NCI-H2107 (cell line): ENCODE results near the gene TPT1.
"Not testable (repeated sequence)": the region's sequence is repeated elsewhere in the genome, so short reads cannot be mapped to it uniquely, and the experiment has no call there.

Source experiments
- DNase-seq: peaks from one replicate; lab custom pipeline; 2025; lab: John Stamatoyannopoulos, UW

TPT1 gene

DNA sequence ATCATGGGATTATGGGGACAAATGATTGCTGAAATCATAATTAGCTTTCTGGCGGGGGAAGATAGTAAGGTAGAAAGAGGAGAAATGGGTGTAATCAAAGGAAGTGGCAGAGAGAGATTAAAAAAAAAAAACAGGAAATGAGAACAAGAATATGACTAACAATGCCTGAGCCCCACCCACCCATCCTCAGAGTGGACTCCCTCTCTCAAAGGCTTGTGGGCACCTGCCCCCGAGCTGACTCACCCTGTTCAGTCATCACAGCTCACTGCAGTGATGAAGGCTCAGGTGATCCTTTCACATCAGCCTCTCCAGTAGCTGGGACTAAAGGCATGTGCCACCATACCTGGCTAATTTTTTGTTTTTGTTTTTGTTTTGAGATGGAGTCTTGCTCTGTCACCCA, 26.4 kb upstream of the TPT1 start:
- no peak for DNase-seq

DNA sequence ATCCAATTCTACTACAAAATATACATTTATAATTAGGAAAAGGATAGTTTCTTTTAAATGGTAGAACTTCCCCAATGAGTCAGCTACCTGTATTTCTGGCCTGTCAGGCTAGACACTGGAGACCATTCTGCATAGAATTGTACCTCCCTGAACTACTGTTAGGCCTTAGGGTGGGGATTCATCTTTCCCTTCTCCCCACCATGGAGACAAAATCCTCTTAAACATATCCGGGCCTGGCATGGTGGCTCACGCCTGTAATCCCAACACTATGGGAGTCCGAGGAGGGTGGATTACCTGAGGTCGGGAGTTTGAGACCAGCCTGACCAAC, 24.5 kb upstream of the TPT1 start:
- DNase-seq, result no peak

DNA sequence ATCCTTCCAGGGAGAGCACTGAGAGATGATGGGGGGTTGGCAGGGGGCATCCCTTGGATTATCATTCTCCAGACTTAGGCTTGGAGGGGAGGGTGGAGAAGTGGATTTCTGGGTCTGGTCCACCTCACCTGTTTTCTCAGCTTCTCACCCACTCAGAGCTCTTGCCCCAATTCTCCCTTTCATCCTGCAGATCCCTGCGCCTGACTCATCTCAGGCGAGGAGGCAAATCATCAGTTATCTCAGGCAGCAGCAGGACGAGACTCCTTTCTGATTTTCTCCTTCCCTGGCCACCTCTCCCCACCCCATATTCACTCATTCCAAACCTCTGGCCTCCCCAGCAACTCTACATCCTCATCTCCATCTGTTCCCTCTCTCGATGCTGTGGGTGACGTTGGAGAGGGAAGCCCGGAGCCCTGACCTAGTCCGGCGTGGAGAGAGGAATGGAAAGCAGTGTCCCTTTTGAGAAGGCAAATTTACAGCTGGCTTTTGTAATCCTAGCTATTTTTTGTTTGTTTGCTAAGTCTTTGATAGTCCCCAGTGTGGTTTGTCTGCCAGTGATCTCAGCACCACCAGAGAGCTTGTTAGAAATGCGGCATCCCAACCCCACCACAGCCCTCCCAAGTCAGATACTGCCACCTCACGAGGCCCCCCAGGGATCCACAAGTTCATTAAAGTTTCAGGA, 24.0 kb upstream of the TPT1 start:
- DNase-seq, result no peak

DNA sequence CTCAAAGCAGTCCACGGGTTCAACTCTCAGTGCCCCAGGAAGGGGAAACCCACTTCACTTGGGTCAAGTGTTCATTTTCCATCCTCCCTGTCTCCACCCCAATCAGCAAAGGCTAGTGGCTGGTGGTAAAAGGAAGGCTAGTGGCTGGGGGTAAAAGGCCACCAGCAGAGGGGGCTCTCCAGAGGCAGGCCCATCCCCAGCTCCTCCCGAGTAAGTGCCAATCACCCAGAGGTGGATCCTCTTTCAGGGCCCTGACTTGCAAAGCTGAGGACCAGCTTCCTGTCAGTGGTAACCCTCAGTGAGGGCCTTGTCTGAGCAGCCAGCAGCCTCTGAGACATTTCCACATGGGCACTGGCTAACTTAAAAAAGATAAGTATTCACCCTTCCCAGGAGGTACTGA, 22.0 kb upstream of the TPT1 start:
- no peak for DNase-seq

DNA sequence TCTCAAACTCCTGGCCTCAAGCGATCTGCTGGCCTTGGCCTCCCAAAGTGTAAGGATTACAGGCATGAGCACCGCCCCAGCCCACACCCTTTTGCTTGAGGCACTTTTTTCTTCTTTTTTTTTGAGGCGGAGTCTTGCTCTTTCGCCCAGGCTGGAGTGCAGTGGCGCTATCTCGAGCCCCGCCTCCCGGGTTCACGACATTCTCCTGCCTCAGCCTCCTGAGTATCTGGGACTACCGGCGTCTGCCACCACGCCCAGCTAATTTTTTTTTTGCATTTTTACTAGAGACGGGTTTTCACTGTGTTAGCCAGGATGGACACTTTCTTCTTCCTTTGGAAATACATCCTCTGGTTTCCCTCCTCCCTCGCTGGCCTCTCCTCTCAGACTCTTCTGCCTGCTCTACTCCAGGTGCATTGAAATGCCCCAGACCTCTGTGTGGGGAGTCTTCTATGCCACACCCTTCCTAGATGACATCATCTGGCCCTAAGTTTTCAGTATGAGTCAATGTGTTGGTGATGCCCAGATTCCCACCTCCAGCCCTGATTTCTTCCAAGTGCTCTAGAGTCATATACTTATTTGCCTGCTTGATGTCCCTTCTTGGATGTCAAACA, 20.7 kb upstream of the TPT1 start:
- DNase-seq, result no peak

DNA sequence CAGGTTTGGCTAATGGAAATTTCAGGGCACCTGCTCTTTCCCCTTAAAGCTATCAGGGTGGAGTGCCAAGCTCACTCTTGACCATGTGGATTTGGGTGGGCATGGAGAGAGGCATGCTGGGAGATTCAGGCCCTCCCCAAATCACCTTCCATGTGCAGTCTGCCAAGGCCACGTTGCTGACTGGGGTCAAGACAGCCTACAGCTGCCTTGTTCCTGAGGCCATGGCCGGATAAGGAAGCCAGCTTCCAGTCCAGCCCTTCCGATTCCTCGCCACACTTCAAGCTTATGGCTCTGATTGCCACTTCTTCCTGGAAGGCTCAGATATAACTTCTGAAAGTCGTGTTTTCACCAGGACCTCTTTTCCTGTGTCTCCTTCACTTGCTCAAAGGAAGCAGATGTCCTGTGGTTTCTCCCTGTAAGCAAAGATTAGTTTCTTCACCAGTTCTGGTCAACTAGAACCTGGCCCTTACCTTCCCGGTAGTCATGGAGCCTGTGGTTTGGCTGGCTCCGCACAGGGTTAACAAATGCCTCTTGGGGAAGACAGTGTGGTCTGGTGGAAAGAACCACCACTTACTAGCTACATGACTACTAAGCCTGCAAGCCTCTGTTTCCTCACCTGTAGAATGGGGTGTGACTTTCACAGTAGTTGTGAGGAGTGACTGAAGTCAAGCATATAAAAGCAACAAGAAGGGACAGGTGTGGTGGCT, 16.1 kb upstream of the TPT1 start:
- no peak for DNase-seq

DNA sequence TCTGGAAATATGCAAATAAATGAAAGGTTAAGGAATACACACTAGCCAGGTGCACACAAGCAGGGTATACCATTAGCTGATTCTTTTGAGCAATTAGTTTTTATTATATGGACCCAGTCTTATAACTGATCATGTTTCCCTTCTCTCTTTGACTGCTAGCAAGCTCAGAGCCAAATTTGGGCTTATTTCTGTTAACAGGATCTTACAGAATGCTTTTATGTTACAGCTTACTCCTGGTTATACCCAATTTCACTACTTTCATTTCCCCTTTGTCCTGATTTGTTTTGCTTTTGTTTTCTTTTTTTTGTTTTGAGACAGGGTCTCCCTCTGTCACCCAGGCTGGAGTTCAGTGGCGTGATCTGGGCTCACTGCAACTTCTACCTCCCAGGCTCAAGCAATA, 12.9 kb upstream of the TPT1 start:
- DNase-seq, result no peak

DNA sequence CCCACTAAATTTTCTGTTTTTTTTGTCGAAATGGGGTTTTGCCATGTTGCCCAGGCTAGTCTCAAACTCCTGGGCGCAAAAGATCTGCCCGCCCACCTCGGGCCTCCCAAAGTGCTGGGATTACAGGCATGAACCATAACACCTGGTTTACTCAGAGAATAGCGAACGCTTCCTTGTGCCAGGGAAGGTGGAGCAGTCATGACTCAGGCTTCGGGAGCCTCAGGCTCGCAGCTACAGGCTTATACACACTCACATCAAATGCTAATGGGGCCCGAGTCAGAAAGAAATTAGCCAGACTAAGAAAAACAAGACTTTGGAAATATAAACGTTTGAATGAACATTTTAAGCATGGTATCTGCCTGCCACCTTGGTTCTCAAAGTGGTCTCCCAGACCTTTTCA, 11.0 kb upstream of the TPT1 start:
- no peak for DNase-seq

DNA sequence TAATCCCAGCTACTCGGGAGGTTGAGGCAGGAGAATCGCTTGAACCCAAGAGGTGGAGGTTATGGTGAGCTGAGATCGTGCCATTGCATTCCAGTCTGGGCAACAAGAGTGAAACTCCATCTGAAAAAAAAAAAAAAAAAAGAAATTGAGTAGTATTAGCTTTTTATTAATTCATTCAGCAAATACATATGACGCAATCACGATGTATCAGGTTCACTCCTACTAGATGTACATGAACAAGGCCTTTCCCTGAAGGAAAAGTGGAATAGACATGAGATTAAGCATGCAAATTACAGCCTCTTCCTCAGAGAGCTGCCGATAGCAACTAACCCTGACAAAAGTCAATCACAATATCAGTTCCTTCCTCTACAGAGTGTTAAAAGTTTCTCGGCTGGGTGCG, 9.2 kb upstream of the TPT1 start:
- no peak for DNase-seq

DNA sequence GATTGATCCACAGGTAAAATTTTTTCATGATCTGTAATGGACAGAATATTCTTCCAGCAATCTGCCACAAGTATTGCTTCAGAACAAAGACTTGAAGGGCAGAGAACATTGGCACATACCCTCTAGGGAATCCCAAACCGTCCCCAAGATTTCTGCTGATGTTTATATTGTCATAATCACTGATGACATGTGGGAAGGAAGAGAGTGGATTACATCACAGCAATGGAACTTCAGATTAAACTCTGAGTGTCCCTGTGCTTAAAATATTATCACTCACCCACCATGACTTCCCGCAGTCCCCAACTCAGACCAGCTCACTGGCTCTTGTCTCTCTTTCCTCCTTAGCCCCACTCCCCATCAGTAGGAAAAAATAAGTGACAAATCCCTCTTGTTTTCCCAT, 8.5 kb upstream of the TPT1 start:
- no peak for DNase-seq

DNA sequence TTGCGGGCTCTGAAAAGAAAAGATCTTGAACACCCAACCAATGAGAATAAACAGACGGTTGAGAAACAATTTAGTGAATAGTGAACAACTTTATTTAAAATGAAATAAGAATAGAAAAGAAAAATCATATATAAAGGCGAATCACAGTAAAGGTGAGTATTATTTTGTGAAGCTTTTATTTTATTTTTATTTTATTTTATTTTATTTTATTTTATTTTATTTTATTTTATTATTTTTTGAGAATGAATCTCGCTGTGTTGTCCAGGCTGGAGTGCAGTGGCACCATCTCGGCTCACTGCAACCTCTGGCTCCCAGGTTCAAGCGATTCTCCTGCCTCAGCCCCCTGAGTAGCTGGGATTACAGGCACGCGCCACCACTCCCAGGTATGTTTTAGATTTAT, 3.1 kb upstream of the TPT1 start:
- DNase-seq, result not testable (repeated sequence)

DNA sequence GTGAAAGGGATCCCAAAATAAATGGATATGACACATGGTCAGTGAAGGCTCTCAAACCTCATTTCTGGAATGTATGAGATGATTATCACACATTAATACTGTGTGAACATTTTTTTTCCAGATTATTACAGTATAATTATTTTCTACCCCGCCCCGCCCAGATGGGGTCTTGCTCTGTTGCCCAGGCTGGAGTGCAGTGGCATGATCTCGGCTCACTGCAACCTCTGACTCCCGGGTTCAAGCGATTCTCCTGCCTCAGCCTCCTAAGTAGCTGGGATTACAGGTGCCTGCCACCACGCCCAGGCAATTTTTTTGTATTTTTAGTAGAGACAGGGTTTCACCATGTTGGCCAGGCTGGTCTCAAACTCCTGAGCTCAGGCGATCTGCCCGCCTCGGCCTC, 2.1 kb upstream of the TPT1 start:
- not testable (repeated sequence) for DNase-seq

DNA sequence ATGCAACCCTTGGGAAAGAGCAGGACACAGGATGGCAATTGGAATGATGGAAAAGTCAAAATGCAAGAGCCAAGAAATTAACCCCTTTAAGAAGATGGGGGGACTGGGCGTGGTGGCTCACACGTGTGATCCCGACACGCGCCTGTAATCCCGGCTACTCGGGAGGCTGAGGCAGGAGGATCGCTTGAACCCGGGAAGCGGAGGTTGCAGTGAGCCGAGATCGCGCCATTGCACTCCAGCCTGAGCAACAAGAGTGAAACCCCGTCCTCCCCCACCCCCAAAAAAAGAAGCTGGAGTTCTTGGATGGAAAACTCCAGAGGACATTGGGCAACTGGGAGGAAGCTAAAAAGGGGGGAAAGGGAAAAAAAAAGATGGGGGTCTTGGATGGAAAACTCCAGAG, 1.7 kb upstream of the TPT1 start:
- not testable (repeated sequence) for DNase-seq

DNA sequence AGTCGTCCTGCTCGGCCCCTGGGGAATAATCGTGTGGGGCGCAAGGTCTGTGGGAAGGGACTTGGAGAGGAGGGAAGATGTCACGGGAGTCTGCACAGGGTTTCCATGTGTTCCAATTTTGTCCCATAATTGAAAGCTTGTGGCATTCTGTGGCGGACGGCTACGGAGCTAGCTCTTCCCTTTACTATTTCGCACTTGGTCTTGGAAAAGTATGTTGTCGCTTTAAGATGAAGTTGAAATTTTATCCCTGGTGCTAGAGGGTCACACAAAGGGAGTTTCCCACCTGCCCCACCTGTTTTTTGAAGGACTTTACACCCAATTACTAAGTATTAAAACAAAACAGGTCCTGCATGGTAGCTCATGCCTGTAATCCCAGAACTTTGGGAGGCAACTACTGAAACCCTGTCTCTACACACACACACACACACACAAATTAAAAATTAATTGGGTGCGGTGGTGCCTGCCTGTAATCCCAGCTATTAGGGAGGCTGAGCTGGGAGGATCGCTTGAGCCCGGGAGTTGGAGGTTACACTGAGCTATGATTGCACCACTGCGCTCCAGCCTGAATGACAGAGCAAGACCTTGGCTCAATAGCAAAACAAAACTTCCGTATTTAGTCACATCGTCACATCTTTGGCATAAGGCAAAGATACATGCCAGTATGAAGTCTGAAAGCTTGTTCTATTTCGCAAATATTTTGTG, 967 bp upstream of the TPT1 start:
- no peak for DNase-seq

DNA sequence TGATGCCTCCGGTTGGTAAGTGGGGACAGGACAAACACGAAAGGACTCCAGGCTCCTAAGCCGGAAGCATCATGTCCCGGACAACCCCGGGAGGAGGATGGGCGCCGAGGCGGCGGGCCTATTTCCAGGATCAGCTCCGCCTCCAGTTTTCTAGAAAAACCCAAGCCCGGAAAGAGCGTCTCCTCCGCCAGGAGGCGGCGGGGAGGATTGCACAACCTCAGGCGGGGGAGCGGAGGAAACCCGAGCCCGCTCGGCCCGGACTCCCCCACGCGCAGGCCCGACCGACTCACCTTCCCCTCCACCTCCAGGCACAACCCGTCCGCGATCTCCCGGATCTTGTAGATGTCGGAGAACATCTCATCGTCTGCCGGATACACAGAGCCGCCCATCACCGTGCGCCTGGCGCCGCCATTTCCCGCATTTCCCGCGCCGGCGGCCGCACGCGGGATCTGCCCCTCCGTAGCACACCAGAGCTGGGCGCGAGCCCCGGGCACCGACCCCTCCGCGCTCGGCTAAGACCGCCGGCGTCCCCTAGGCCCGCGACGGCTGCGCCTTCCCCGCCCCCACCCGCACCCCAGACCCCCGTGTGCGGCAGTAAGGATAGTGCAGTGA, 455 bp downstream of the TPT1 start:
- peak; percentile 70 for DNase-seq

DNA sequence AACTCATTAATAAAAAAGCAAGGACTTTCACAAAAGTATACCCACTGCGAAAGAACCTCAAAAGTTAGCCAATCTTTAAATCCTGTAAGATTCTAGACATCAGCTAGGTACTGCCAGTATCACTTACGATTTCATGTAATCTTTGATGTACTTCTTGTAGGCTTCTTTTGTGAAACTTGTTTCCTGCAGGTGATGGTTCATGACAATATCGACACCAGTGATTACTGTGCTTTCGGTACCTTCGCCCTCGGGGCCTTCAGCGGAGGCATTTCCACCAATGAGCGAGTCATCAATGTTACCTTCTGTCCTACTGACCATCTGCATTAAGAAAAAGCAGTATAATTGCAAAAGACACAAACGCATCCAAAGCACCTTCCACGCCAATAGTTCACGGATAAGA, 1.1 kb downstream of the TPT1 start:
- DNase-seq, result no peak

DNA sequence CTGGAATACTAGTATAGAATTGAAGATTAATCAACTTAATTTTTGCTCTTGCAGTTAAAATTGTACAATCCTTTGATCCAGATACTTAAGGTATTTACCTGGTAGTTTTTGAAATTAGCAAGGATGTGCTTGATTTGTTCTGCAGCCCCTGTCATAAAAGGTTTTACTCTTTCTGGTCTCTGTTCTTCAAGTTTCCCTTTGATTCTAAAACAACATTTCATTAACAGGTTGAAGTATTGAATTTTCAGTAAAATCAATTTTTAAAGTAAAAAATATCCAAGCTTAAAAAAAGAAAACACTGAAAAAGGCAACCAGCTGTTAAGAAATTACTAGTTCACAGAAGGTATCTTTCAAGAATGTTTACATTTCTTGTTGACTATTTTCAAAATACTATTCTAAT, 1.6 kb downstream of the TPT1 start:
- no peak for DNase-seq

DNA sequence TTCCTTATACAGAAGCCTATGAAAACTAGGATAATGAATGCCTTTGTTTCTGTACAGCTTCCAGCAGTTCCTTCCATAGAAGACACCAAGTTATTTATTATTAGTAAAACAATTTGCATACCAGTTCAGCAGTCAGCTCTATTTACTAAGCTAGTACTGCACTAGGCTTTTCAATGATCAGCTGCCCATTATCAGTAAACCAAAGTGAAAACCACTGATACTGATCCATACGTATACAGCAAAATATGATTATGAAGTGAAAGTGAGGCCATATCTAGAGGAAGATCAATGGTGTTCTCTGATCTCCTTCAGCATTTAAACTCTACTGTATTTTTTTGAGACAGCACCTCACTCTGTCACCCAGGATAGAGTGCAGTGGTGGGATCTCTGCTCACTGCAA, 3.2 kb downstream of the TPT1 start:
- no peak for DNase-seq

DNA sequence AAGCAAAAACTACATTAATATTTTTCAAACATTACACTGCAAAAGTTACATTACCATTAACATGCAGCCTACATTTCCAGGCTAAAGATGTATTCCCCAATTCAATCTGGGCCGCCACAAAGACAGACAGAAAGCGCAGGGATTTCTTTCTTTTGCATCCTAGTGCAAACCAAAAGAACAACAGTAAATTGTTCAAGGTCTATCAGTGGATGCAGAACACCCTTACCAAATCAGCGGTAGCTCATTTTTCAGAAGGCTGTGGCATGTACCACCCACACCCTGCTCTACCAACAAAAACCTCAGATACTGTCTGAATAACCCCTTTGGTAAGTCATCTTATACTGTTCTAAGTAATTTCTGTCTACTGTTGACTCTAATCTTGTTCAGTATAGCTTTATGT, 3.6 kb downstream of the TPT1 start:
- no peak for DNase-seq

DNA sequence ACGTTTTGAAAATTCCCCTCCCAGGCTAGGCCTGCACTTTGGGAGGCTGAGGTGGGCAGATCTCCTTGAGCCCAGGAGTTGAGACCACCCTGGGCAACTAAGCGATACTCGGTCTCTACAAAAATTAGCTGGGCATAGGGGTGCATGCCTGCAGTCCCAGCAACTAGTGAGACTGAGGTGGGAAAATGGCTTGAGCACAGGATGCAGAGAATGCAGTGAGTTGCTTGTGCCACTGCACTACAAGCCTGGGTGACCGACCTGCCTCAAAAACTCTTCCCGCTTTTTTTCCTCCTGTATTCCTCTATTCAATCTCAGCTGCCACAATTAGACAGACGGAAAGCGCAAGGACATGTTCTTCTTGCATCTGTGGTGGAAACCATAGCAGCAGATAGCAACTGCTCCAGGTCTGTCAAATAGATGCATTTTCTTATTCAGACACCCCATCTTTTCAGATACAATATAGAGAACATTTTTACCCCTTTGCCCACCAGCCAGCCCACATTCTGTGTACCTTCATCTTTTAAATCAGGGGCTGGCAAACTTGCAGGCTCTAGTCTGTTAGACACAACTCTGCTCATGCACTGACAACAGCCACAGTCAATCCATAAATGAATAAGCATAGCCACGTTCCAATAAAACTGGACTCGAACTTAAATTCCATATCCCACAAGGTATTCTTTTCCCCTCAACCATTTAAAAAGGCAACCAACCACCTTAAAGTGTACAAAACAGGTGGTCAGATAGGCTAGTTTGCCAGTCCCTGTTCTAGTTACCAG, 4.8 kb downstream of the TPT1 start:
- DNase-seq, result no peak

DNA sequence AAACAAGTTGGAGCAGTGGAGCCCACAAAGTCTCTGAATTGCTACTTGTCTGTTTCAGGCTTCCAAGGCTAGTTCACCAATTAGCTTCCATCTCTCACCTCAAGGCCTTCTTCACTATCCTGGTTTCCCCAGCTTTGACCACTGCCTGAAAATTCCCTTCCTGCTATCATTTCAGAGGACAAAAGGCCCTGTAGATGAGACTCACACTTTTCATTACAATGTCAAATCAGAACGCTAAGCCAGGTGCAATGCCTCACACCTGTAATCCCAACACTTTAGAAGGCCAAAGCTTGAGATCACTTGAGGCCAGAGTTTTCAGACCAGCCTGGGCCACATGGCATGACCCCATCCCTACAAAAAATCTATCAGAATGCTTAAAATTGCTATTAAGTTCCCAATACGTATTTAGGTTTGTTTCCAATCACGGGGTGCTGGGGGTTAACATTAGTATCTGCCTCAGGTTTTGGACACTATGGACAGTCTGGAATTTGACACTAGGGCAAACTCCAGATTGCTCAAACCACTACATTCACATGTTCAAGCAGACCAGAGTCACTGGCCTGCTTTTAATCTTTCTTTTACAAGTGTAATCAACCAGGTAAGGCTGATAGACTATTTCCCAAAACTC, 5.5 kb downstream of the TPT1 start:
- no peak for DNase-seq
